ENCODE measurements around the gene HBS1L. TPM values are rescaled to one million over a fixed set of nuclear protein-coding genes. Genes with fewer than 3 reads are reported as not detected.

Gene HBS1L
- total RNA-seq, 1 donor from 2014 or later, result 77.7 TPM

DNA sequence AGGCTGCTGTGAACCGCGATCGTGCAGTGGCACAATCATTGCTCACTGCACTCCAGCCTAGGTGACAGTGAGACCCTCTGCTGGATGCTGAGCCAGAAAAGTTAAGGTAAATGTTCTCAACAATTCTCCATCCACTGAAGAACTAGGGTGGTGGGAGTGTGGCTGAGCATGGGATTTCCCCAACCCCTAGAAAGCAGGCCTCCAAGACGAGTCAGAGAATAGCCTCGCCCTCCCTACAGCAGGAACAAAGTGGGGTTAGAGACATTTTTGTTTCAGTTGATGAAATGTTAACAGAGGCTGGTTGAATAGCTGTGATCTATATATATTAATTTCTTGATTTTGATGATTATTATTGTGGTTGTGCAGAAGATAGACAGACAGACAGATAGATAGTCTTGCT is 98.6 kb downstream of the HBS1L start:
- H3K27ac Mint-ChIP-seq (ENCODE audit: unreplicated experiment), result no peak overlapping the region
- H3K4me1 Mint-ChIP-seq (ENCODE audit: unreplicated experiment), result no peaks in the 10 kb centered on the region
- DNase-seq (ENCODE audit: extremely low spot score, unreplicated experiment), result no peak
- peaks cover 24% of the 10 kb centered on the region for H3K9me3 Mint-ChIP-seq (ENCODE audit: unreplicated experiment)
- H3K36me3 Mint-ChIP-seq (ENCODE audit: unreplicated experiment), result peaks cover 23% of the 10 kb centered on the region
- no peak for TF ChIP-seq CTCF (IDR thresholded peaks at IDR 0.05)
- H3K27me3 Mint-ChIP-seq (ENCODE audit: unreplicated experiment), result no peaks in the 10 kb centered on the region
- no peak overlapping the region for H3K4me3 Mint-ChIP-seq (ENCODE audit: unreplicated experiment)

GRCh38 chr6:134954272-134955000 is 100.2 kb downstream of the HBS1L start:
- DNase-seq (ENCODE audit: extremely low spot score, unreplicated experiment), result no peak
- TF ChIP-seq CTCF (IDR thresholded peaks at IDR 0.05), result no peak
- Mint-ChIP-seq H3K27me3 (ENCODE audit: unreplicated experiment) (no peaks in the 10 kb centered on the region), H3K4me1 (ENCODE audit: unreplicated experiment) (no peaks in the 10 kb centered on the region), H3K9me3 (ENCODE audit: unreplicated experiment) (peaks cover 9% of the 10 kb centered on the region), H3K27ac (ENCODE audit: unreplicated experiment) (no peak overlapping the region), H3K36me3 (ENCODE audit: unreplicated experiment) (peaks cover 9% of the 10 kb centered on the region), H3K4me3 (ENCODE audit: unreplicated experiment) (no peak overlapping the region)

DNA sequence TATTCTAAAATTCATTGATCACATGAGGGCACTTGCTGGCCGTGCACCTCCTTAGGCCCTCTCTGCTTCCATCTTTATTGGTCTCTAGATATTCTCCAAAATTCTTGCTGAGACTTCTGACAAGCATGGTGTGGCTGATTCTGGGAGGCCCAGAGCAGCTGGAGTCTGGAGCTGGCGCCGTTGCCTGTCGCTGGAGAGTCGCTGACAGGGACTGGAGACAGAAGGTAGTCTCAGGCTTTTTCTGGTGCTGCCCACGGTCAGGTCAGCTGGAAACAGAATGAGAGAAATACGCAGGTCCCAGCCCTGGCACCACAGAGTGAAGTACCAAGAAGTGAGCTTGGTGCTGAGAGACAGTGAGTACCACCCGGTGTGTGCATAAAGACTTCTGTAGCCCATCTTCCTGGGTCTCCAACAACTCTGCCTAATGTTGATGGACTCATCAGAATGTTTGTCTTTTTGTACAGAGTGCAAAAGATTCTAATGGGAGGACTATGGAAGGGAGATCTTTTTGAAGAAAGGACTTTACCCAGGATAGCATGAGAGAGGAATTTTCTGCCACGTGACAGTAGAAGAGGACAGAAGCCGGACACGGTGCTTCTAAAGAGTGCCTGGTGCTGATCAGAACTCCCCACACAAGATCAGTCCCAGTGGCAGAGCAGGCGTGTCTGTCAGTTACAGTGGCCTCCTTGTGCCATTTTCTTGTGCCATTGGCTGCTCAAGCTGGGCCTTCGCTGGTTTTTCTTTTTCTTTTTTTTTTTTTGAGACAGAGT is 102.9 kb downstream of the HBS1L start:
- no peaks in the 10 kb centered on the region for H3K4me1 Mint-ChIP-seq (ENCODE audit: unreplicated experiment)
- H3K27ac Mint-ChIP-seq (ENCODE audit: unreplicated experiment), result no peak overlapping the region
- no peak overlapping the region for H3K4me3 Mint-ChIP-seq (ENCODE audit: unreplicated experiment)
- DNase-seq (ENCODE audit: extremely low spot score, unreplicated experiment), result no peak
- no peaks in the 10 kb centered on the region for H3K27me3 Mint-ChIP-seq (ENCODE audit: unreplicated experiment)
- H3K36me3 Mint-ChIP-seq (ENCODE audit: unreplicated experiment), result no peaks in the 10 kb centered on the region
- no peak for TF ChIP-seq CTCF (IDR thresholded peaks at IDR 0.05)
- peaks cover 6% of the 10 kb centered on the region for H3K9me3 Mint-ChIP-seq (ENCODE audit: unreplicated experiment)

DNA sequence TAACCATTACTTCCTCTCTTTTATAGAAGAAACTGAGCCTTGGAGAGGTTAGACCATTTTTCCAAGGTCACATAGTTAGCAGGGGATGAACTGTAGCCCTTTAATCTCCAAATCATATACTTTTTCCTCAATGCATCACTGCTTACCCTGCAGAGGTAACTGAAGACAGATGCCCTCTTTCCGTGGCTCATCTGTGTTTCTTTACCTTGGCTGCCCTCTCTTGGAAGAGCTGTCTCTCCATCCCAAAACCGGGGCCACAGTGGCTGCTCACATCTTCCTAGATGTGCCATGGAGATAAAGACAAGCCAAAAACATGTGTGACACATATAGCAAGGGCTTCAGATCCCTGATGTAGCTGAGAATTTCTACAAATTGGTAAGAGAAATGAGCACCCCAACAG is 104.1 kb downstream of the HBS1L start:
- TF ChIP-seq CTCF (IDR thresholded peaks at IDR 0.05), result no peak
- Mint-ChIP-seq H3K36me3 (ENCODE audit: unreplicated experiment) (no peaks in the 10 kb centered on the region), H3K4me3 (ENCODE audit: unreplicated experiment) (no peak overlapping the region), H3K4me1 (ENCODE audit: unreplicated experiment) (no peaks in the 10 kb centered on the region), H3K9me3 (ENCODE audit: unreplicated experiment) (peaks cover 7% of the 10 kb centered on the region), H3K27ac (ENCODE audit: unreplicated experiment) (no peak overlapping the region), H3K27me3 (ENCODE audit: unreplicated experiment) (no peaks in the 10 kb centered on the region)
- no peak for DNase-seq (ENCODE audit: extremely low spot score, unreplicated experiment)

GRCh38 chr6:134949927-134950326 is 104.7 kb downstream of the HBS1L start, which contains the start of gene ALDH8A1:
ALDH8A1 (minus strand) TSS chr6:134950101; CDS start chr6:134950053, 48 bp downstream.
- Mint-ChIP-seq H3K4me1 (ENCODE audit: unreplicated experiment) (no peaks in the 10 kb centered on the region), H3K27ac (ENCODE audit: unreplicated experiment) (no peak within 1 kb of the TSS), H3K36me3 (ENCODE audit: unreplicated experiment) (no peaks in the 10 kb centered on the region), H3K27me3 (ENCODE audit: unreplicated experiment) (no peaks in the 10 kb centered on the region), H3K9me3 (ENCODE audit: unreplicated experiment) (peaks cover 7% of the 10 kb centered on the region), H3K4me3 (ENCODE audit: unreplicated experiment) (no peak within 1 kb of the TSS)
- no peak for DNase-seq (ENCODE audit: extremely low spot score, unreplicated experiment)
- no peak for TF ChIP-seq CTCF (IDR thresholded peaks at IDR 0.05)

Data from osteocyte (in vitro differentiated cells).